ENCODE results near the gene MUC5B.
"Not testable (repeated sequence)": the region's sequence is repeated elsewhere in the genome, so short reads cannot be mapped to it uniquely, and the experiment has no call there.

The MUC5B gene

GRCh38 chr11:1234054-1234720 is 11.3 kb downstream of the MUC5B start:
- no peak for DNase-seq

- DNase-seq, result no peak
Observed at GRCh38 chr11:1234771-1235305, 12.0 kb downstream of the MUC5B start.

- DNase-seq, result no peak
Observed at GRCh38 chr11:1235306-1235900, 12.5 kb downstream of the MUC5B start.

- no peak for DNase-seq
Observed at GRCh38 chr11:1235901-1236315, 13.0 kb downstream of the MUC5B start.

DNA sequence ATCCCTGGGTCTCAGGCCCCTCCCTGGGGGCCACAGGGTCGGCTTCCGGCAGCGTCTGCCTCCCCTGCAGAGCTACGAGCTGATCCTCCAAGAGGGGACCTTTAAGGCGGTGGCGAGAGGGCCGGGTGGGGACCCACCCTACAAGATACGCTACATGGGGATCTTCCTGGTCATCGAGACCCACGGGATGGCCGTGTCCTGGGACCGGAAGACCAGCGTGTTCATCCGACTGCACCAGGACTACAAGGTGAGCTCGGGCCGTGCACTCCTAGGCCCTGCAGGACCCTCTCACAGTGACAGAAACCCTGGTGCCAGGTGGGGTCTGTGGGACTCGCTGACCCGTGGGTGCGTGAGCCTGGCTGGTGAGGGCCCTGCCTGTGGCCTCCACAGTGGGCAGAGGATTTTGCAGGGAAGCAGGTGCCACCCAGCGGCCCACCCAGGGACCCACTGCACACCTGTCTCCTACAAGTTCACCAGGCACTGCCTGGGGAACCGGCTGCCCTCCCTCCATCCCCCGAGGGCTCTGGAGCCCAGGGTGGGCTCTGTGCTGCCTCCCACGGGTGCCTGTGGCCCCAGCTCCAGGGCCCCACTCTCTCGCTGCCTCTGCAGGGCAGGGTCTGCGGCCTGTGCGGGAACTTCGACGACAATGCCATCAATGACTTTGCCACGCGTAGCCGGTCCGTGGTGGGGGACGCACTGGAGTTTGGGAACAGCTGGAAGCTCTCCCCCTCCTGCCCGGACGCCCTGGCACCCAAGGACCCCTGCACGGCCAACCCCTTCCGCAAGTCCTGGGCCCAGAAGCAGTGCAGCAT is 13.7 kb downstream of the MUC5B start:
- no peak for DNase-seq

DNA sequence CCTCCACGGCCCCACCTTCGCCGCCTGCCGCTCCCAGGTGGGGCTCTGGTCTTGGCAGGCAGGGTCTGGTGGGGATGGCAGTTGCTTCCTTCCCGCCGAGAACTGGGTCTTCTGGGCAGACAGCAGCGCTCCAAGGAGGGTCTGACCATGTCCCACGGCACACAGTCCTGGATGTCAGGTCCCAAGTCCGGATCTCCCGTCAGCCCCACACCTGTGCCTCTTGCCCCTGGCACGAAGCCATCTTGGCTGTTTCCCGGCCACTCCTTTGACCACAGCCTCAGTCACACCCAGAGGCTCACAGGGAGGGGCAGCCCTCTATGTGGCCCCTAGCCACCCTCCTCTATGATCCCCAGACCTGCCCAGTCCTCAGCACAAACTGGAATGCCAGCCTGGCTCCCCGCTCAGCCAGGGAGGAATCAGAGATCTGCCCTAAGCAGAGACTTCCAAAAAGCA is 14.3 kb downstream of the MUC5B start:
- no peak for DNase-seq

DNA sequence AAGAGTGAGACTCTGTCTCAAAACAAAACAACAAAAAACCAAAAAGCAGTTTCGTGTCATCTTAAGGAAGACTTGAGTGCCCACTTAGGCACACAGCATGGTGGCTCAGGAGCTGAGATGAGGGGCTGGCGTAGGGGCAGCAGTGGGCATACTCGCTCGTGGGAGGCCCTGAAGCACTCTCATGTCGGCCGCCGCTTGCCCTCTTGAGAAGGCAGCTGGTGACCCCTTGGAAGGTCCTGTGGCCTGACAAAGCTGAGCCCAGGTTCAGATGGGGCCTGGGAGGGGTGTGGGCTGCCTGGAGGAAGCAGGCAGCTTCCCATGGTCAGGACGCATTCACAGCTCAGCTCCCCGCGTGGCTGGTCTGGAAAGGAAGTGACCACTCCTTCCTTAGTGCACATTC is 15.0 kb downstream of the MUC5B start:
- DNase-seq, result no peak

DNA sequence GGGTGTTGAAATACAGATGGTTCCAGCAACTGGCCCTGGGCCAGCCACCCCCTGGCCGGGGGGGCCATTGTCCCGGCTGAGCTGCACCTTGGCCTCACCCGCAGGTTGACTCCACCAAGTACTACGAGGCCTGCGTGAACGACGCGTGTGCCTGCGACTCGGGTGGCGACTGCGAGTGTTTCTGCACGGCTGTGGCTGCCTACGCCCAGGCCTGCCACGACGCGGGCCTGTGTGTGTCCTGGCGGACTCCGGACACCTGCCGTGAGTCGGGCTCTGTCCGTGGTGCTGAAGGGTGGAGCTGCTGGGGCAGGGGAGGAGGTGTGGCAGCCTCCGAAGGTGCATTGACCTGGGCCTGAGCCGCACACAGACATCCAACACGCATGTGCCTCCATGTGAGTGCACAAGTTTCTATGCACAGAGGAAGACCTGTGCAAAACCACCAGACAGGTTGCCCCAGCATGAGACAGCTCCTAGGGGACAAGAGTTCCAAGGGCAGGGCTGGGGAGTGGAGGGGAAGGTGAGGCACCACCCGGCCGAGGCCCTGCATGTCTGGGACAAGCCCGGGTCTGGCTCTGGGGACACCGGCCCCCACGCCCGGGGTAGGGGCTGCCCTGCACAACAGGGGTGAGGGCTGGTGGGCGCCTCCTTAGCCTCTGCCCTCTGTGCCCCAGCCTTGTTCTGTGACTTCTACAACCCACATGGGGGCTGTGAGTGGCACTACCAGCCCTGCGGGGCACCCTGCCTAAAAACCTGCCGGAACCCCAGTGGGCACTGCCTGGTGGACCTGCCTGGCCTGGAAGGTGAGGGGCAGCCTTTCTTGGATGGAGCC is 16.1 kb downstream of the MUC5B start:
- DNase-seq, result no peak

DNA sequence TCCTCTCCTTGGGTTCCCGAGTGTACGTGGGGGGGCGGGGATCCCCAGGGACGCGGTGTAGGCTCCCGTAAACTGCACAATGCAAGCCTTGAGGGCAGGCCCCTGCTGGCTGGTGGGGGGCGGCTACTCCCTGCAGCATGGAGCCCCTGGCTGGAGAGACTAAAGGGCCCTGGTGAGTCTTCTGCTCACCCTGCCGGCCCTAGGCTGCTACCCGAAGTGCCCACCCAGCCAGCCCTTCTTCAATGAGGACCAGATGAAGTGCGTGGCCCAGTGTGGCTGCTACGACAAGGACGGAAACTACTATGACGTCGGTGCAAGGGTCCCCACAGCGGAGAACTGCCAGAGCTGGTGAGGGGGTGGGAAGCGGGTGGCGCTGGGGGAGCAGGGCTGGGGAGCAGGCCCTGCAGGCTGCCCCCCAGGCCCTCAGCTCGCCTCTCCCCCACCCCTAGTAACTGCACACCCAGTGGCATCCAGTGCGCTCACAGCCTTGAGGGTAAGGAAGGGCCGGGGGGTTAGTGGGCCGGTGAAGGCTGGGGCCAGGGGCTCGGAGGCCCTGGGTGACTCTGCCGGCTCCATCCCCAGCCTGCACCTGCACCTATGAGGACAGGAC is 16.8 kb downstream of the MUC5B start:
- DNase-seq, result no peak

- no peak for DNase-seq
Observed at GRCh38 chr11:1240771-1241170, 17.9 kb downstream of the MUC5B start.

- DNase-seq, result no peak
Observed at GRCh38 chr11:1241706-1242105, 18.8 kb downstream of the MUC5B start.

DNA sequence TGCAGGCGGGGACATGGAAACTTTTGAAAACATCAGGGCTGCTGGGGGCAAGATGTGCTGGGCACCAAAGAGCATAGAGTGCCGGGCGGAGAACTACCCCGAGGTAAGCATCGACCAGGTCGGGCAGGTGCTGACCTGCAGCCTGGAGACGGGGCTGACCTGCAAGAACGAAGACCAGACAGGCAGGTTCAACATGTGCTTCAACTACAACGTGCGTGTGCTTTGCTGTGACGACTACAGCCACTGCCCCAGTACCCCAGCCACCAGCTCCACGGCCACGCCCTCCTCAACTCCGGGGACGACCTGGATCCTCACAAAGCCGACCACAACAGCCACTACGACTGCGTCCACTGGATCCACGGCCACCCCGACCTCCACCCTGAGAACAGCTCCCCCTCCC is 19.4 kb downstream of the MUC5B start:
- DNase-seq, result no peak

GRCh38 chr11:1242751-1243150 is 19.9 kb downstream of the MUC5B start:
- DNase-seq, result not testable (repeated sequence)

GRCh38 chr11:1243521-1243920 is 20.7 kb downstream of the MUC5B start:
- not testable (repeated sequence) for DNase-seq

DNA sequence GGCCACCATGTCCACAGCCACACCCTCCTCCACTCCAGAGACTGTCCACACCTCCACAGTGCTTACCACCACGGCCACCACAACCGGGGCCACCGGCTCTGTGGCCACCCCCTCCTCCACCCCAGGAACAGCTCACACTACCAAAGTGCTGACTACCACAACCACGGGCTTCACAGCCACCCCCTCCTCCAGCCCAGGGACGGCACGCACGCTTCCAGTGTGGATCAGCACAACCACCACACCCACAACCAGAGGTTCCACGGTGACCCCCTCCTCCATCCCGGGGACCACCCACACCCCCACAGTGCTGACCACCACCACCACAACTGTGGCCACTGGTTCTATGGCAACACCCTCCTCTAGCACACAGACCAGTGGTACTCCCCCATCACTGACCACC is 21.7 kb downstream of the MUC5B start:
- not testable (repeated sequence) for DNase-seq

DNA sequence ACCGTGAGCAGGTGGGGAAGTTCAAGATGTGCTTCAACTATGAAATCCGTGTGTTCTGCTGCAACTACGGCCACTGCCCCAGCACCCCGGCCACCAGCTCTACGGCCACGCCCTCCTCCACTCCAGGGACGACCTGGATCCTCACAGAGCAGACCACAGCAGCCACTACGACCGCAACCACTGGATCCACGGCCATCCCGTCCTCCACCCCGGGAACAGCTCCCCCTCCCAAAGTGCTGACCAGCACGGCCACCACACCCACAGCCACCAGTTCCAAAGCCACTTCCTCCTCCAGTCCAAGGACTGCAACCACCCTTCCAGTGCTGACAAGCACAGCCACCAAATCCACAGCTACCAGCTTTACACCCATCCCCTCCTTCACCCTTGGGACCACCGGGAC is 22.9 kb downstream of the MUC5B start:
- not testable (repeated sequence) for DNase-seq

- not testable (repeated sequence) for DNase-seq
Observed at GRCh38 chr11:1246301-1246700, 23.4 kb downstream of the MUC5B start.

GRCh38 chr11:1247026-1247425 is 24.2 kb downstream of the MUC5B start:
- not testable (repeated sequence) for DNase-seq

DNA sequence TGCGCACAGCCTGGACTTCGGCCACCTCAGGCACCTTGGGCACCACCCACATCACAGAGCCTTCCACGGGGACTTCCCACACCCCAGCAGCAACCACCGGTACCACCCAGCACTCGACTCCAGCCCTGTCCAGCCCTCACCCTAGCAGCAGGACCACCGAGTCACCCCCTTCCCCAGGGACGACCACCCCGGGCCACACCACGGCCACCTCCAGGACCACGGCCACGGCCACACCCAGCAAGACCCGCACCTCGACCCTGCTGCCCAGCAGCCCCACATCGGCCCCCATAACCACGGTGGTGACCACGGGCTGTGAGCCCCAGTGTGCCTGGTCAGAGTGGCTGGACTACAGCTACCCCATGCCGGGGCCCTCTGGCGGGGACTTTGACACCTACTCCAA is 26.1 kb downstream of the MUC5B start:
- not testable (repeated sequence) for DNase-seq

- not testable (repeated sequence) for DNase-seq
Observed at GRCh38 chr11:1250411-1250810, 27.5 kb downstream of the MUC5B start.

GRCh38 chr11:1251236-1251770 is 28.4 kb downstream of the MUC5B start:
- no peak for DNase-seq

Measured in C1 segment of cervical spinal cord (tissue), 14 donors.